Measurements from ENCODE around the gene RWDD1.

RWDD1 gene

DNA sequence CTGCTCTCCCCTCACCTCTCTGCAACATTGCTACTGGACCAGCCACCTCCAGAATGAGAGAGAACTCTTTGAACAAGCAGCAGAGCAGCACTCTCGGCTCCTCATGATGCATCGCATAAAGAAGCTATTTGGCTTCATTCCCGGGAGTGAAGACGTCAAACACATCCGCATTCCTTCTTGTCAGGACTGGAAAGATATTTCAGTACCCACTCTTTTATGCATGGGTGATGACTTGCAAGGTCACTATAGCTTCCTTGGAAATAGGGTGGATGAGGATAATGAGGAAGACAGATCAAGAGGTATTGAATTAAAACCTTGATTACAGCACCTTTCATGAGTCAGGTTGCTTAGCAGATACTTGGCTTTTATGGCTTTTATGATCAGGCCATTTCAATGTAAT is 13.4 kb upstream of the RWDD1 start:
- DNase-seq (ENCODE audit: low read depth), result peak; percentile 97
- no peak overlapping the region for H3K4me3 ChIP-seq (ENCODE audit: low read length)
- TF ChIP-seq, protein P1, sequence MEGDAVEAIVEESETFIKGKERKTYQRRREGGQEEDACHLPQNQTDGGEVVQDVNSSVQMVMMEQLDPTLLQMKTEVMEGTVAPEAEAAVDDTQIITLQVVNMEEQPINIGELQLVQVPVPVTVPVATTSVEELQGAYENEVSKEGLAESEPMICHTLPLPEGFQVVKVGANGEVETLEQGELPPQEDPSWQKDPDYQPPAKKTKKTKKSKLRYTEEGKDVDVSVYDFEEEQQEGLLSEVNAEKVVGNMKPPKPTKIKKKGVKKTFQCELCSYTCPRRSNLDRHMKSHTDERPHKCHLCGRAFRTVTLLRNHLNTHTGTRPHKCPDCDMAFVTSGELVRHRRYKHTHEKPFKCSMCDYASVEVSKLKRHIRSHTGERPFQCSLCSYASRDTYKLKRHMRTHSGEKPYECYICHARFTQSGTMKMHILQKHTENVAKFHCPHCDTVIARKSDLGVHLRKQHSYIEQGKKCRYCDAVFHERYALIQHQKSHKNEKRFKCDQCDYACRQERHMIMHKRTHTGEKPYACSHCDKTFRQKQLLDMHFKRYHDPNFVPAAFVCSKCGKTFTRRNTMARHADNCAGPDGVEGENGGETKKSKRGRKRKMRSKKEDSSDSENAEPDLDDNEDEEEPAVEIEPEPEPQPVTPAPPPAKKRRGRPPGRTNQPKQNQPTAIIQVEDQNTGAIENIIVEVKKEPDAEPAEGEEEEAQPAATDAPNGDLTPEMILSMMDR (IDR thresholded peaks at IDR 0.05; ENCODE audit: insufficient read depth, low read depth, low read length, missing control alignments), result no peak

DNA sequence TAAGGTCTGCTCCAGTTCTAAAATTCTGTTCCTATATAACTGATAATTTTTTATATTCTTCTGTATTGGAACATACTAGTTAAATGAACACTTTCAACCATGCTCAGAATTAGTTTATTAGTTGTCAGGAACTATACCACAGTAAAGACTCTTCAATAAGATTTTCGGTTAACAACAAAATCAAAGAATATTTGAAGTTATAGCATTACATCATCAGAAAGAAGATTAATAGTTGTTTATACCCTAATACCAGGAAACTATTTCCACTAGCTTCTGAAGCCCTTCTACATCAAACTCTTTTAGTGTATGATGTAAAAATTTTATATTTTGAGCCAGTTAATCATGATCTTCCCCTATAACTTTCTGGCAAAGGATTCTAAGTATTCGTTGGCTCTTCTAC is 11.2 kb upstream of the RWDD1 start:
- TF ChIP-seq, protein P1 (IDR thresholded peaks at IDR 0.05; ENCODE audit: insufficient read depth, low read depth, low read length, missing control alignments), result no peak
- no peak overlapping the region for H3K4me3 ChIP-seq (ENCODE audit: low read length)
- no peak for DNase-seq (ENCODE audit: low read depth)

DNA sequence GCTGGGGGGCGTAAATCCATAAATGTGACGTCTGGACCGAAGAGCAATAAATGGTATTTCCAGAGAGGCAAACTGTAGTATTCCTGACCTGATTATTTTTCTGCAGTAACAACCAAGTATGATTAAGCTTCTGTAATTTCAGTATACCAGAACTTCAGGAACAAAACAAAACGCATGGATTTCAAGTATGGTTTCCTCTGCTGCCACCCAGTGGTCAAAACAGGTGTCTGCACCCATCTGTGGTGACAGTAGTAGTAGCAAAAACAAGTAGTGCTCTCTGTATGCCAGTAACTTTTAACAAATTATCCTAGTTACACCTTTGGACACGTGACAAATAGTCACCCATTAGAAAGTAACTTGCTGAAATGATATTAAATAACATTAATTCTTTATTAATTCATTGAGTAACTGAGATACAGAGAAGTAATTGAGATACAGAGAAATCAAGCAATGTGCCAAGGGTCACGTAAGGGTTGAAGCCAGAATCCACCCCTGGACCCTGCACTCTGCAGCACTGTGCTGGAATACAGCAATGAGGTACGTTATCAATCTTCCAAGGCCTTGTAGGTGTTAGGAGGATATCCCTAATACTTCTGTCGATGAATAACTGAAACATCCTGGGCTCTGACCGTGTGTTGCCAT is 9.8 kb upstream of the RWDD1 start:
- TF ChIP-seq, protein P1 (IDR thresholded peaks at IDR 0.05; ENCODE audit: insufficient read depth, low read depth, low read length, missing control alignments), result peak; percentile 93

DNA sequence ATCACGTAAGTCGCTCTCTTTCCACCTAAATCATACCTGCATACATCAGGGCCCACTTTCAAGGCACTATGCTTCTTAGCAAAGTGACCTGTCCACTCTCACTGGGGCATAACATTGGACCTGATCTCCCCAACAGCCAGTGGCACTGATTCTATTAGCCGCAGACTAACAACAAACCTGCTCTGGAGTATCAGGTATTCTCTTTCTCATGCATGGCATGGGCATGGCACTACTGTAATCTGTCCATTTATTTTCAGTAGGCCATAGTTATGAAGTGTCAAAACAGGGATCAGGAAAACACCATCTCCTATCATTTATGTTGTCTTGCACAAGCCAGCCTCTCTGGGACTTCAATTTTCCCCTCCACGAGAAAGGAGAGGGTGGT is 9.3 kb upstream of the RWDD1 start:
- TF ChIP-seq, protein P1 (IDR thresholded peaks at IDR 0.05; ENCODE audit: insufficient read depth, low read depth, low read length, missing control alignments), result no peak
- no peak for DNase-seq (ENCODE audit: low read depth)
- H3K4me3 ChIP-seq (ENCODE audit: low read length), result no peak overlapping the region

More for the DNA sequence above, 9.8 kb upstream of the RWDD1 start:
- H3K4me3 ChIP-seq (ENCODE audit: low read length), result no peak overlapping the region
- DNase-seq (ENCODE audit: low read depth), result peak; percentile 75

DNA sequence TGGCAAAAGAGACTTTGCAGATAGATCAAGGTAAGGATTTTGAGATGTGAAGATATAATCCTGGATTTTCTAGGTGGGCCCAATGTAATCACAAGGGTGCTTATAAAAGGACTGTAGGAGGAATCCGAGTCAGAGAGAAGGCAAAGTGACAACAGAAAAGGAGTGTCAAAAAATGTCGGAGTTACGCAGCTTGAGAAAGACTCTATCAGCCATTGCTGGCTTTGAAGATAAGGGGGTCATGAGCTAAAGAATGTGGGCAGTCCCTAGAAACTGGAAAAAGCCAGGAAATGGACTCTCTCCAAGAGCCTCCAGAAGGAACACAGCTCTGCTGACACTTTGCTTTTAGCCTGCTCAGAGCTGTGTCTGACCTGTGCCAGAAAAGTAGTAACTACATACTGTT is 8.7 kb upstream of the RWDD1 start:
- no peak for DNase-seq (ENCODE audit: low read depth)
- no peak overlapping the region for H3K4me3 ChIP-seq (ENCODE audit: low read length)
- TF ChIP-seq, protein P1 (IDR thresholded peaks at IDR 0.05; ENCODE audit: insufficient read depth, low read depth, low read length, missing control alignments), result no peak

DNA sequence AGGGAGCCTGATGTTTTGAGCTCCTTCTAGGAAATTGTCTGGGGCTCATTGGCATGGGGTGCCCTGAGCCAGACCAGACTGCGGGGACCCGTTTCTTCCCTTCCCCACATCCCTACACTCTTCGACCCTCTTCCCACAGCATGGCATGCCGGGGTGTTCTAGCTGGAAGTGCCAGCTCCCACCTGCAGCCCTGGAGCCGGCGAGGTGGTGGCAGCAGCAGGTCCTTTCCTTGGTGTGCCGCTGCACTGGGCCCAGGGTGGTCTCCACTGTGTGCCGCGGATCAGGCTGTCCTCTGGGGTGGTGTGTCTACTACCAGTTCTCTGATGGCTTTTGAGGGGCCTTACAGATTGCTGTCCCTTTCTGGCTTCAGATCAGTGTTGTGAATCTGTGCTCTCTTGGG is 7.5 kb upstream of the RWDD1 start:
- no peak overlapping the region for H3K4me3 ChIP-seq (ENCODE audit: low read length)
- TF ChIP-seq, protein P1 (IDR thresholded peaks at IDR 0.05; ENCODE audit: insufficient read depth, low read depth, low read length, missing control alignments), result no peak
- no peak for DNase-seq (ENCODE audit: low read depth)

DNA sequence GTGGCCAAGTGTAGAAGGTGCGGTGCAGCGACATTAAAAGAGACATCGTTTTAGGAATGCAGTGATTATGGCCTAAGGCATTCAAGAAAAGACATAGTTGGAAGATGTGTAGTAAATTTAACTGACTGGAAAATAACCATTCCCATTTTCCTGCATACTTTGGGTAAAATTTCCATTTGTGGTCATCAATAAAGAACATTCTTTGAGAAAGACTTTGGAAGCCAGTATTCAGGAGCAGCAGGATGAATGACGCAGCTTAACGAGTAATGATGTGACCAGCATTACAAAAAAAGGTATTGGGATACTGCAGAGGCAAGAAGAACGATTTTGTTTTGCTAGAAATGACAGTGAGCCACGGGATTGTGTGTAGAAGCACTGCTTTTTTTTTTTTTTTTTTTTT is 7.0 kb upstream of the RWDD1 start:
- no peak overlapping the region for H3K4me3 ChIP-seq (ENCODE audit: low read length)
- TF ChIP-seq, protein P1 (IDR thresholded peaks at IDR 0.05; ENCODE audit: insufficient read depth, low read depth, low read length, missing control alignments), result no peak
- DNase-seq (ENCODE audit: low read depth), result no peak

Measured in epithelial cell of esophagus (primary cell).